ENCODE measurements around the gene RAP1A. TPM values are rescaled to one million over a fixed set of nuclear protein-coding genes. Genes with fewer than 3 reads are reported as not detected.

The RAP1A gene
- total RNA-seq, 1 experiment from 2014 or later, result 37.1 TPM

DNA sequence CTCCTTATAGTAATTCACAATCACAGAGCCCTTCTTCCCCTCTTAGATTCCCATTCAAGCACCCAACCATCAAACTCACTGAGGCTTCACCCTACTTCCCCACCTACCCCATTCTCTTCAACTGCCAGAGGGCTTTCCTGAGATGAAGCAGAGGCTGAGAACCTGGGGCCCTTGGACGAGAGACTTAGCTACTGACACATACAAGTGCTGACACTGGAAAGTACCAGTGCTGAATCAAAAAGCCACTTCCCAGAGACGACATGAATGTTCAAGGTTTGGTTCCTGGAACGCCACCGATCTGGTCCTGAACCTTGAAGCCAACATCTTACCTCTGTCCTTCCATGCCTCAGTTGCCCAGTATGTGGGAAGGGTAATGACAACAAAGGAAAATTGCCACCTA lies 16.6 kb upstream of the RAP1A start:
- ChIA-PET CTCF (no interaction called here), POLR2A (no interaction called here)
- no peaks in the 10 kb centered on the region for H3K36me3 ChIP-seq (ENCODE audit: control insufficient read depth, insufficient read depth, low read length)
- H3K4me3 ChIP-seq (ENCODE audit: low read depth in 2 of 2, low read length in 2 of 2), result no peak overlapping the region
- intact Hi-C loops (cut with micrococcal nuclease; ENCODE audit: unreplicated experiment), result no loop called here
- H3K27ac ChIP-seq (ENCODE audit: low read length), result no peak overlapping the region
- no peaks in the 10 kb centered on the region for H3K9me3 ChIP-seq (ENCODE audit: control insufficient read depth, insufficient read depth, low read depth, low read length)
- H3K27me3 ChIP-seq (ENCODE audit: control insufficient read depth, insufficient read depth, low read length), result no peaks in the 10 kb centered on the region
- DNase-seq (ENCODE audit: low read depth, low spot score) (no peak), ATAC-seq (no peak)
- no peaks in the 10 kb centered on the region for H3K4me1 ChIP-seq (ENCODE audit: control insufficient read depth, insufficient read depth, low read length)
- no TSS peak for BruUV-seq (replicated peaks)
- in situ Hi-C loops (cut with HindIII; ENCODE audit: low pct_unique_long_range_greater_than_20kb, low sequenced_read_pairs), result no loop called here
- no peak for TF ChIP-seq SIN3A (IDR thresholded peaks at IDR 0.05; ENCODE audit: borderline replicate concordance, insufficient read depth, low read depth, low read length)
- TF ChIP-seq CTCF (IDR thresholded peaks at IDR 0.05), result no peak
- TF ChIP-seq POLR2AphosphoS5 (IDR thresholded peaks at IDR 0.05; ENCODE audit: low read depth, low read length), result no peak
- TF ChIP-seq, protein P1, sequence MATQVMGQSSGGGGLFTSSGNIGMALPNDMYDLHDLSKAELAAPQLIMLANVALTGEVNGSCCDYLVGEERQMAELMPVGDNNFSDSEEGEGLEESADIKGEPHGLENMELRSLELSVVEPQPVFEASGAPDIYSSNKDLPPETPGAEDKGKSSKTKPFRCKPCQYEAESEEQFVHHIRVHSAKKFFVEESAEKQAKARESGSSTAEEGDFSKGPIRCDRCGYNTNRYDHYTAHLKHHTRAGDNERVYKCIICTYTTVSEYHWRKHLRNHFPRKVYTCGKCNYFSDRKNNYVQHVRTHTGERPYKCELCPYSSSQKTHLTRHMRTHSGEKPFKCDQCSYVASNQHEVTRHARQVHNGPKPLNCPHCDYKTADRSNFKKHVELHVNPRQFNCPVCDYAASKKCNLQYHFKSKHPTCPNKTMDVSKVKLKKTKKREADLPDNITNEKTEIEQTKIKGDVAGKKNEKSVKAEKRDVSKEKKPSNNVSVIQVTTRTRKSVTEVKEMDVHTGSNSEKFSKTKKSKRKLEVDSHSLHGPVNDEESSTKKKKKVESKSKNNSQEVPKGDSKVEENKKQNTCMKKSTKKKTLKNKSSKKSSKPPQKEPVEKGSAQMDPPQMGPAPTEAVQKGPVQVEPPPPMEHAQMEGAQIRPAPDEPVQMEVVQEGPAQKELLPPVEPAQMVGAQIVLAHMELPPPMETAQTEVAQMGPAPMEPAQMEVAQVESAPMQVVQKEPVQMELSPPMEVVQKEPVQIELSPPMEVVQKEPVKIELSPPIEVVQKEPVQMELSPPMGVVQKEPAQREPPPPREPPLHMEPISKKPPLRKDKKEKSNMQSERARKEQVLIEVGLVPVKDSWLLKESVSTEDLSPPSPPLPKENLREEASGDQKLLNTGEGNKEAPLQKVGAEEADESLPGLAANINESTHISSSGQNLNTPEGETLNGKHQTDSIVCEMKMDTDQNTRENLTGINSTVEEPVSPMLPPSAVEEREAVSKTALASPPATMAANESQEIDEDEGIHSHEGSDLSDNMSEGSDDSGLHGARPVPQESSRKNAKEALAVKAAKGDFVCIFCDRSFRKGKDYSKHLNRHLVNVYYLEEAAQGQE (IDR thresholded peaks at IDR 0.05; ENCODE audit: insufficient read depth in 1 of 2, low read depth in 2 of 2, low read length in 1 of 2), result no peak
- TF ChIP-seq TCF7L2 (IDR thresholded peaks at IDR 0.05; ENCODE audit: low read depth, low read length), result no peak

- no TSS peak for BruUV-seq (replicated peaks)
- in situ Hi-C loops (cut with HindIII; ENCODE audit: low pct_unique_long_range_greater_than_20kb, low sequenced_read_pairs), result no loop called here
- CTCF ChIA-PET, result no interaction called here
These were observed 15.6 kb upstream of the RAP1A start for GRCh38 chr1:111603979-111604378.

More at GRCh38 chr1:111603979-111604378, 15.6 kb upstream of the RAP1A start:
- Histone ChIP-seq H3K27ac (ENCODE audit: low read length) (no peak overlapping the region), H3K9me3 (ENCODE audit: control insufficient read depth, insufficient read depth, low read depth, low read length) (no peaks in the 10 kb centered on the region), H3K4me1 (ENCODE audit: control insufficient read depth, insufficient read depth, low read length) (no peaks in the 10 kb centered on the region), H3K4me3 (ENCODE audit: low read depth in 2 of 2, low read length in 2 of 2) (no peak overlapping the region), H3K27me3 (ENCODE audit: control insufficient read depth, insufficient read depth, low read length) (no peaks in the 10 kb centered on the region), H3K36me3 (ENCODE audit: control insufficient read depth, insufficient read depth, low read length) (no peaks in the 10 kb centered on the region)
- POLR2A ChIA-PET, result no interaction called here
- intact Hi-C loops (cut with micrococcal nuclease; ENCODE audit: unreplicated experiment), result no loop called here
- ATAC-seq, result no peak
- TF ChIP-seq TCF7L2 (IDR thresholded peaks at IDR 0.05; ENCODE audit: low read depth, low read length), result no peak
- no peak for TF ChIP-seq CTCF (IDR thresholded peaks at IDR 0.05)
- TF ChIP-seq SIN3A (IDR thresholded peaks at IDR 0.05; ENCODE audit: borderline replicate concordance, insufficient read depth, low read depth, low read length), result no peak
- no peak for TF ChIP-seq POLR2AphosphoS5 (IDR thresholded peaks at IDR 0.05; ENCODE audit: low read depth, low read length)
- TF ChIP-seq, protein P1 (IDR thresholded peaks at IDR 0.05; ENCODE audit: insufficient read depth in 1 of 2, low read depth in 2 of 2, low read length in 1 of 2), result no peak
- no peak for DNase-seq (ENCODE audit: low read depth, low spot score)
